ELF-1 (cell line): ENCODE measurements around the gene CTNNA3.
"Not testable (repeated sequence)": the region's sequence is repeated elsewhere in the genome, so short reads cannot be mapped to it uniquely, and the experiment has no call there.

Experiments
- DNase-seq: peaks from one replicate; pipeline ENCODE4 v3.0.0-alpha.2; 2016; ENCODE audit warnings: low read depth, low spot score

CTNNA3 gene

GRCh38 chr10:66398669-66399068, 1297.3 kb downstream of the CTNNA3 start:
- DNase-seq, result no peak

DNA sequence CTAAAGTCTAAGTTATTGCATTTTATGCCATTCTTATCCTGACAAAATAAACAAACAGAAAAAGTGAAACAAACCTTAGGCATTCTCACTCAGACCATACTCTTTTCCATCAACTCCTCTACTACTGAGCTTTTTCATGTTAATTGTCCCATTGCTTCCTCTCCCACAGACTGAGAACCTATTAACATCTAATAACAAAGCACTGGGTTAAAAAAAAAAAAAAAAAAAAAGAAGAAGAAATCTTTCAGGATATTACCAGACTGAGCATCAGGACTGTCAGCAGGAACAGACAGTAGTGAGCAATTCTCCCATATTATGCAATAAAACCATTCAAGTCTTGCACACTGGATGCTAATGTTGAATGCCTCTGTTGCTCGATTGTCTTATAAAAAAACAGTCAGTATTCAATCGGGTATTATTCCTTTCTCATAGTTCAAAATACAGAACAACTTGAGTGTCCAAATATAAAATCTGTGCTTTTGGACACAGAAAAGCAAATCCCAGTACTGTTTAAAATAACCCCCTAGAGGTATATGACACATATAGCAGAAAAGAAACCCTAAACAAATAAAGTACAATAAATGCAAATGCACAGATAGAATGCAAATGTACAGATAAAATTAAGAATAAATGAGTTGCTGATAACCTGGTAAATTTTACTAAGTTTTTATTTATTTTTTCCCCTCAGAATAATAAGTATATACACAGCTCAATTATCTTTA, 1301.5 kb downstream of the CTNNA3 start:
- no peak for DNase-seq

DNA sequence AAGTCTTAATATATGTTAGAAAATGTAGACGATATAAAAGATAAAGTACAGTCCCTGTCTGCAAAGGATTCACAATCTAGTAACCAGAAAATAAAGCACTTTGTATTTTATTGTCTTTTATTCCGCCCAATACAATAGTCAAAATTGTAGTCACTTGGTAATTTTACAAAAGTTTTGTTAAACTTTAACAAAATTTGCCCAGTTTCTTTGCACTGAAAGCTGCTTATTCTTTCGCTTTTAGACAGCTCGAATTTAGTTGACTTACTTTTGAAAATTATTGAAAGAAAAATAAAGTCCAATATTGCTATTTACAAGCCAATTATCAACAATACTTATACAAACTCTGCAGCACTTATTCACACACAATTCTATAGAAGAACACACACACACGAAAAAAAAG, 1305.1 kb downstream of the CTNNA3 start:
- DNase-seq, result no peak

DNA sequence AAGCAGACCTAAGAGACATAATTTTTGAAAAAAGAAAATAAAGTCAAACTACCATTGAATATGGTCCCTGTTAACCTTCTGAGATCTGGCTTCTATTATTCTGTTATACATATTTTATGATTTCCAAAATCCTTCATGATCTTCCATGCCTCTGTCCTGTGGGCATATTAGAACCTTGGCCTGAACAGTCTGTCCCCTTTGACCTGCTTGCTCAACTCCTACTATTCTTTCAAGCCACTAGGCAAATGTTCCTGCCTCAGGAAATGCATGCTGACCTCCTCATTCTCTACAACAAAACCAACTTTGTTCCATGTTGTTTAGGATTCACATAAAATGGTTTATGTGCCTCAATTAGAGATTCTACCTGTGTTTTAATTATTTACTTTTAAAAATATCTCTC, 1315.0 kb downstream of the CTNNA3 start:
- no peak for DNase-seq

DNA sequence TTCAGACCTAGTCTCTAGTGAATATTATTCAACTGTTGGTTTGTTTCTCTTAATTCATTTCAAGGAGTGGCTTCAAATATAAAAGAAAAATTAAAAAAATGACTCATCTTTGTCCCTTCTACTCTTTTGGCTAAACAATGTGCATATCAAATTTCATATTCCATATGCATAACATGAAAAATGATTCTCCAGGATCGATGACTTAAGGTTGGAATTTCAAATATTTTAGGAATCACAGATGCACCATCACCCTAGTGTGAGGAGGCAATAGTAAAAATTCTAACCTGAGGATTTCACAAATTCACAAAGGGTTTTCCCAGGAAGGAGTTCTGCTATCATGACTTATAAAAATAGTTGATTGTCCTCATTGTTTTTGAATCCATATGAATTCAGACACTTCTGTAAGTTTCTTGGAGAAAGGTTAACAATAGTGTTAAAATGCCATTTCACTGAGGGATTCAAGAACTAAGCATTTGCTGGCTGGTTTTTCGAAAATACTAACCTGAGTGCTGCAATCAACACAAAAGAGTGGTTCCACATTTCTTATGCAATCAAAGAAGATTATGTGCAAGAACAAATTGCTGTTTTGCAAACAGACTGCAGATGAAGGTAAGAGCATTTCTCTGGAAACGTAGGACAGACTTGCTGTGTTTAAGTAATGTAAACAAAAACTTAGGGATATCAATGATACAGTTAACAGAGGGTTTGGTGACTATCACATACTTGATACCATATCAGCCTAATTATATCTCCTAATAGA, 1317.7 kb downstream of the CTNNA3 start:
- DNase-seq, result no peak

GRCh38 chr10:66368146-66368545, 1327.8 kb downstream of the CTNNA3 start:
- DNase-seq, result no peak

- DNase-seq, result no peak
Observed at GRCh38 chr10:66366163-66366562, 1329.8 kb downstream of the CTNNA3 start.

- DNase-seq, result no peak
Observed at GRCh38 chr10:66365686-66366085, 1330.3 kb downstream of the CTNNA3 start.

GRCh38 chr10:66362522-66362921, 1333.5 kb downstream of the CTNNA3 start:
- DNase-seq, result no peak

GRCh38 chr10:66353822-66354221, 1342.2 kb downstream of the CTNNA3 start:
- not testable (repeated sequence) for DNase-seq

DNA sequence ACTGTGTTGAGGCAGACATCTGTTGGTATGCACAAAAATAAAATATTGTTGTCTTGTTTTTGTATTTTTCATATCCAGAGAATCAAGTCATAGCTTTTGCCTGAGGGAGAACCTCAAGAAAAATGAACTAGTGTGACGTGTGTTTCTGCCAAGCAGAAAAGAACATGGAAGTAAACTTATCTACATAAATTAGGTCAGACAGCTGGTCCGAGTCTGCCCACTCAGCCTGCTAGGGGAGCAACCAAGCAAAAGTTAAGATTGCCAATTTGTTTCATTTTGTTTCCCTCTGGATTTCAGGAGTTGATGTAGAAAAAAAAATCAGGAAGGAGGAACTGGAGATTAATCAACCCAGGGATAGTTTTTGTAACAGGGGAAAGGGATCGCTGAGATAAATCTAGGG, 1342.6 kb downstream of the CTNNA3 start:
- no peak for DNase-seq

- DNase-seq, result no peak
Observed at GRCh38 chr10:66350622-66351399, 1345.2 kb downstream of the CTNNA3 start.

- no peak for DNase-seq
Observed at GRCh38 chr10:66349726-66350125, 1346.3 kb downstream of the CTNNA3 start.

- no peak for DNase-seq
Observed at GRCh38 chr10:66349076-66349475, 1346.9 kb downstream of the CTNNA3 start.

DNA sequence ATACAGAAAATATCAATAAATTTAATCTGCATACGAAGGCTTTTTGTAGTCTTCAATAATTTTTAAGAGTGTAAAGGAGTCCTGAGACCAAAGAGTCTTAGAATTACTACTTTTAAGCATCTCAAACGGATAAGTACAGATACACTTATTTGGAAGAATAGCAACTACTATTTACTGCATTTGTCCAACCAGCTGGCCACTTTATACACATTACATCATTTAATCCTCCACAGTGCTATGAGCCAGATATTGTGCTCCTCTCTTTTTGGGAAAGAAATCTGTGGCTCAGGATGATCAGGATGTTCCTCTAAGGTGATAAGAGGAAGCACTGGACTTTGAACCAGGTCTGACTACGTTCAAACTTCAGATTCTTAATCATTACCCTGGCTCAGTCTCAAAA, 1358.8 kb downstream of the CTNNA3 start:
- no peak for DNase-seq

- DNase-seq, result no peak
Observed at GRCh38 chr10:66336791-66337190, 1359.2 kb downstream of the CTNNA3 start.

DNA sequence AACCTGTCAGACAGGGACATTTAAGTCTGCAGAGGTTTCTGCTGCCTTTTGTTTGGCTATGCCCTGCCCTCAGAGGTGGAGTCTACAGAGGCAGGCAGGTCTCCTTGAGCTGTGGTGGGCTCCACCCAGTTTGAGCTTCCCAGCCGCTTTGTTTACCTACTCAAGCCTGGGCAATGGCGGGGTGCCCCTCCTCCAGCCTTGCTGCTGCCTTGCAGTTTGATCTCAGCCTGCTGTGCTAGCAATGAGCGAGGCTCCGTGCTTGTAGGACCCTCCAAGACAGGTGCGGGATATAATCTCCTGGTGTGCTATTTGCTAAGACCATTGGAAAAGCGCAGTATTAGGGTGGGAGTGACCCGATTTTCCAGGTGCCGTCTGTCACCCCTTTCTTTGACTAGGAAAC, 1360.2 kb downstream of the CTNNA3 start:
- not testable (repeated sequence) for DNase-seq

DNA sequence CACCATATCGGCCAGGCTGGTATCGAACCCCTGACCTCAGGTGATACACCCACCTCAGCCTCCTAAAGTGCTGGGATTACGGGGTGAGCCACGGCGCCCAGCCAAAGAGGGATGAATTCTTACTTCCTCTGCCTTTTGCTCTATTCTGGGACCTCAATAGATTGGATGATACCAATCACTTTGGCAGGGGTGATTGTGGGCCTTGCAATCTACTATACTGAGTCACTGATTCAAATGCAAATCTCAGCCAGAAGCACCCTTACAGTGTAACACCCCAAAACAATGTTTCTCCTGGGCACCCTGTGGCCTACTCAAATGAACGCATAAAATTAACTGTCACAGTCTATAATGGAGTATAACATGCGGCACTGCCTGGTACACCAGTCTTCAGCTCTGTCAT, 1366.8 kb downstream of the CTNNA3 start:
- DNase-seq, result no peak

DNA sequence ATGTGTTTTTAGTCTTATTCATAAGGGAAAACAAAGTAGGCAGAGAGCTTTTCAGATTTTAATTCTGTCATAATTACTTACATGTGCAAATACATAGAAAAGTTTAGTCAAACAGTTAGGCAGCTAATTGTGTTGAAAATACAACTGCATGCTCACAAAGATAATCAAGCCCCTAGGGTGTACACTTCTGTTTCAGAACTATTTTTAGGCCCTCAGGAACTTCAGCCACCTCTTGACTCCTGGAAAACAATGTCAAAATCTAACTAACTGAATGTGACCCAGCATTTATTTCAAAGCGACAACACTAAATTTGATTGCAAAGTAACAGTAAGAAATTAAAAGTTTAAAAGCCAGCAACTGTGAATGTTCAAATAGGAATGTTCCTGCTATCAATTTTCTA, 1369.1 kb downstream of the CTNNA3 start:
- DNase-seq, result no peak

DNA sequence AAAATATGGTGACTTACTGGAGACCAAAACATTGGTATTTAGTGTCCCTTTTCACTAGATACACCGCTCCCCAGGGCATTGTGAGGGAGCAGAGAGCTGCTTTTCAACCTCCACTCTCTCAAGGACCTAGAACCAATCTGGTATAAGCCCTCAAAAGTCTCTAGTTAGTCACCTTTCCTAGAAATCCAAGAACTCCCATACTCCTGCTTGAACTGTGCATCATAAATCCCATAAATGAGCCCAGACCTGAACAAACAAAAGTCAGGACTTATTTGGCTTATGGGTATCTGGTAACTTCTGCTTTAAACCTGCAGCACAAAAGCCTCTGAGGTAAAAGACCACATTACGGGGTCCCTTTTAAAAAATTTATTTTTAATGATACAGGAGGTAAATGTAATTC, 1373.2 kb downstream of the CTNNA3 start:
- DNase-seq, result peak; percentile 2

- peak; percentile 39 for DNase-seq
Observed at GRCh38 chr10:66321723-66322665, 1374.0 kb downstream of the CTNNA3 start.
